C4-2B (cell line): ENCODE data around the gene SLC34A1.

Experiments used
- CTCF ChIP-seq: fragments of 450-650 bp; conservative IDR thresholded peaks from 2 replicates; pipeline ENCODE4 v1.5.1; 2017; ENCODE audit warnings: mild to moderate bottlenecking
- ZFX ChIP-seq: fragments of 450-650 bp; IDR thresholded peaks from 2 replicates; pipeline ENCODE4 v1.6.1; 2017

GRCh38 chr5:177419046-177419445 lies 34.8 kb downstream of the SLC34A1 start:
- no peak for TF ChIP-seq CTCF
- TF ChIP-seq ZFX, result no peak
